ENCODE measurements around the gene KICS2.
"Not testable (repeated sequence)": the region's sequence is repeated elsewhere in the genome, so short reads cannot be mapped to it uniquely, and the experiment has no call there.

Gene KICS2

DNA sequence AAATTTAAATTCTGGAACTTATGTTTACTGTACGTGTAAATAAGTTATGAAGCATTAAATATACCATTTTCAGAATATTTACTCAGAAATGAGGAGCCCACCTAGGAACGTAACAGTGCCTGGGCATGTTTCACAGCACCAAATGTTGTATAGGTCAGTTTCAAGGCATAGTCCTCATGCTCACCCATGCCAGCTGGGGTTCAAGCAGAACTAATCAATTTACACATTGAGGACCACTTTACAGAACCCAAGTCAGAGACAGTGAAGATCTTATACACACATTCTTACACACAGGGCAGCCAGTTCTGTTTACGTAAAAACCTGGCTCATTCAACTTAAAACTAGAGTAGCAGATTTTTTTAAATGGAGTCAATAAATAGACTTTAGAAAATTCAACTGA, 2.0 kb downstream of the KICS2 start:
- no peak for DNase-seq (ENCODE audit: low read depth)
- TF ChIP-seq, protein P1, sequence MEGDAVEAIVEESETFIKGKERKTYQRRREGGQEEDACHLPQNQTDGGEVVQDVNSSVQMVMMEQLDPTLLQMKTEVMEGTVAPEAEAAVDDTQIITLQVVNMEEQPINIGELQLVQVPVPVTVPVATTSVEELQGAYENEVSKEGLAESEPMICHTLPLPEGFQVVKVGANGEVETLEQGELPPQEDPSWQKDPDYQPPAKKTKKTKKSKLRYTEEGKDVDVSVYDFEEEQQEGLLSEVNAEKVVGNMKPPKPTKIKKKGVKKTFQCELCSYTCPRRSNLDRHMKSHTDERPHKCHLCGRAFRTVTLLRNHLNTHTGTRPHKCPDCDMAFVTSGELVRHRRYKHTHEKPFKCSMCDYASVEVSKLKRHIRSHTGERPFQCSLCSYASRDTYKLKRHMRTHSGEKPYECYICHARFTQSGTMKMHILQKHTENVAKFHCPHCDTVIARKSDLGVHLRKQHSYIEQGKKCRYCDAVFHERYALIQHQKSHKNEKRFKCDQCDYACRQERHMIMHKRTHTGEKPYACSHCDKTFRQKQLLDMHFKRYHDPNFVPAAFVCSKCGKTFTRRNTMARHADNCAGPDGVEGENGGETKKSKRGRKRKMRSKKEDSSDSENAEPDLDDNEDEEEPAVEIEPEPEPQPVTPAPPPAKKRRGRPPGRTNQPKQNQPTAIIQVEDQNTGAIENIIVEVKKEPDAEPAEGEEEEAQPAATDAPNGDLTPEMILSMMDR (conservative IDR thresholded peaks at IDR 0.05; ENCODE audit: control insufficient read depth, insufficient read depth, low read depth, low read length) = no peak
- no peak overlapping the region for H3K4me3 ChIP-seq (ENCODE audit: control insufficient read depth, low read depth, low read length)

DNA sequence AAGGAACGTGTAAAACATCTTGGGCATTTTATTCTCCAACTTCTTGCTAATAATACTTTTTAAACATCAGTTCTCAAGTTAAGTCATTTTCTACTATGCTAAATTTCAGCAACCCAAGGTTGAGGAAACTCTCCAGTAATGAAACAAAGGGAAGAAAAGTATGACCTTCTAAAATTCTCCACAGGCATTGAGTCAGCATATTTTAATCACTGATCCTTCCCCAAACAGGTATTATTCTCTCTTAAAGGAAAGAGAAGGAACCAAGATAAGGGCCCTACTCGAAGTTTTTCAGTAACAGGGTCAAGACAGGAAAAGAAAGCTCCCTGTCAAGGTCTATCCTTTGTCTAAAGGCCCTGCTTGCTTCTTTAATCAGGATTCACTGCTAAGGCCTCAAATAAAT, 3.0 kb downstream of the KICS2 start:
- TF ChIP-seq, protein P1 (conservative IDR thresholded peaks at IDR 0.05; ENCODE audit: control insufficient read depth, insufficient read depth, low read depth, low read length) = no peak
- DNase-seq (ENCODE audit: low read depth) = no peak
- H3K4me3 ChIP-seq (ENCODE audit: control insufficient read depth, low read depth, low read length) = no peak overlapping the region

DNA sequence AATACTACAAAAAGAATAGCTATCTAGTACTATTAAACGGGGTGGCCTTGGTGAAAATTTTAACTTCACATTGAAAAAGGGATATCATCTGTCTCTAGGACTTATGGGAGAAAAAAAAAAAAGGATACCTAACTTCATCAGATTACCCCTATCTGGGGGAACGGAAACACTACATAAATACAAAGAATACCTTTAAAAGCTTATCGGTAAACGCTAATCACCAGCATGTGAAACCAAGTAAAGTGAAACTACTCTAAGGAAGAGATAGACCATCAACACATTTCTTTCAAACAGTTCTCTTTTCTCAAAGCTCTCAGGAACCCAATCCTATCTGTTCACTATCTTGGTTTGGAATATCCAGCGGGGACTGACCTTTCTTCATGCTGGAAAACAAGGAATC, 3.5 kb downstream of the KICS2 start:
- DNase-seq (ENCODE audit: low read depth) = no peak
- H3K4me3 ChIP-seq (ENCODE audit: control insufficient read depth, low read depth, low read length) = no peak overlapping the region
- TF ChIP-seq, protein P1 (conservative IDR thresholded peaks at IDR 0.05; ENCODE audit: control insufficient read depth, insufficient read depth, low read depth, low read length) = no peak

DNA sequence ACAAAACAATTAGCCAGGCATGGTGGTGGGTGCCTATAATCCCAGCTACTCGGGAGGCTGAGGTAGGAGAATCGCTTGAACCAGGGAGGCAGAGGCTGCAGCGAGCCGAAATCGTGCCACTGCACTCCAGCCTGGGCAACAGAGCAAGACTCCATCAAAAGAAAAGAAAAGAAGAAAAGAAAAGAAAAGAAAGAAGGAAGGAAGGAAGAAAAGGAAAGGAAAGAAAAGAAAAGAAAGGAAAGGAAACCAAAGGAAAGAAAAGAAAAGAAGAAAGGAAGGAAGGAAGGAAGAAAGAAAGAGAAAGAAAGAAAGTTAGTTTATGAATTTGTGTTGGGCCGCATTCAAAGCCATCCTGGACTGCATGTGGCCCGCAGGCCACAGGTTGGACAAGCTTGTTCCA, 4.5 kb downstream of the KICS2 start:
- not testable (repeated sequence) for DNase-seq (ENCODE audit: low read depth); H3K4me3 ChIP-seq (ENCODE audit: control insufficient read depth, low read depth, low read length)

DNA sequence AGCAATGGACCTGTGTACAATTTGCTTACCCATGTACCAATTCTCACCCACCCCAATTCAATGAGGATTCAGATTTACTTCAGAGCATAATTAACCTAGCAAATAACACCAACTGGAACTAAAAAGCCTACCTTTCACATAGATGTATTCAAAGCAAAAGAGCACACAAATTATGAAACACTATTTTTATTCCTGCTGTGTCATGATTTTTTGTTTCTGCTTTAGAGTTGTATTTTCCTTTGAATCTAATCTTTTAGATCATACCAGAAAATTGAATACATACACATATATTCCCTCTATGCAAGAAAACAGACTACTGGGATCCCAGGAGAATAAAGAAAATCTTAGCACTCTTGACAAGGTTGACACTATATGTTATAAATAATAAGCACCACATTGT, 5.9 kb downstream of the KICS2 start:
- H3K4me3 ChIP-seq (ENCODE audit: control insufficient read depth, low read depth, low read length) = no peak overlapping the region
- TF ChIP-seq, protein P1 (conservative IDR thresholded peaks at IDR 0.05; ENCODE audit: control insufficient read depth, insufficient read depth, low read depth, low read length) = no peak
- DNase-seq (ENCODE audit: low read depth) = no peak

DNA sequence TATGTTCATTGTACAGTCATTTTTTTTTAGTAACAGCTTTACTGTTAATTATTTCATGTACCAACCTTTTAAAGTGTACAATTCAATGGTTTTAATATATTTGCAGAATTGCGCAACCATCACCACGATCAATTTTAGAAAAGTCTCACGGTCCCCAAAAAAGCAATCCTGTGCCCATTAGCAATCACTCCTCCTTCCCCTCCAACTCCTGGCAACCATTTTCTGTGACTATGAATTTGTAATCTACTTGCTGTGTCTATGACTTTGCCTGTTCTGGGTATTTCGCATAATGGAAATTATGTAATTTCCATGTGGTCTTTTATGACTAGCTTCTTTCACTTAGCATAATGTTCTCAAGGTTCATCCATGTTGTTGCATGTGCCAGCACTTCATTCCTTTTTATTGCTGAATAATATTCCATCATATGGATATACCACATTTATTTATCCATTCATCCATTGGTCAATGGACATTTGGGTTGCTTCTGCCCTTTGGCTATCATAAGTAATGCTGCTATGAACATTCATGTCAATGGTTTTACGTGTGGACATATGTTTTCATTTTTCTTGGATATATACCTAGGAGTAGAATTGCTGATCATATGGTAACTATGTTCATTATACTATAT, 9.9 kb downstream of the KICS2 start:
- H3K4me3 ChIP-seq (ENCODE audit: control insufficient read depth, low read depth, low read length) = no peak overlapping the region
- TF ChIP-seq, protein P1 (conservative IDR thresholded peaks at IDR 0.05; ENCODE audit: control insufficient read depth, insufficient read depth, low read depth, low read length) = no peak
- DNase-seq (ENCODE audit: low read depth) = no peak

DNA sequence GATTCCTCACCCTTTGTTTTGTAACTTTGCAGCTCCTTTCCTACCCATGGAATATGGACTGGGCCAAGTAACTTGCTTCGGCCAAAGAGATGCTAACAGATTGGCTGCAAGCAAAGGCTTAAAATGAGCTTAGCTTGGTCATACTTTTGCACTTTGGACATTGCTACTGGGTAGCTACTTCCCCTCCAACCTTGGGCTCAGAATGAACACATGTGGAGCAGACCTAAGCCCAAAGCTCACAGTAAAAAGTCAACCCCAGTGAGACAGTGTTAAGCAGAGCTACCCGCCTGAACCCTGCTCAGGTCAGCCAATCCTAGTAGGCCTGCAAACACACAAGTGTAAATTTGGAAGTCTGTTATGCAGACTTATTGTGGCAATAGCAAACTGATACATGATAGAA, 14.6 kb downstream of the KICS2 start:
- H3K4me3 ChIP-seq (ENCODE audit: control insufficient read depth, low read depth, low read length) = no peak overlapping the region
- no peak for DNase-seq (ENCODE audit: low read depth)
- TF ChIP-seq, protein P1 (conservative IDR thresholded peaks at IDR 0.05; ENCODE audit: control insufficient read depth, insufficient read depth, low read depth, low read length) = no peak
